ENCODE data around the gene CIBAR2.

Gene CIBAR2

DNA sequence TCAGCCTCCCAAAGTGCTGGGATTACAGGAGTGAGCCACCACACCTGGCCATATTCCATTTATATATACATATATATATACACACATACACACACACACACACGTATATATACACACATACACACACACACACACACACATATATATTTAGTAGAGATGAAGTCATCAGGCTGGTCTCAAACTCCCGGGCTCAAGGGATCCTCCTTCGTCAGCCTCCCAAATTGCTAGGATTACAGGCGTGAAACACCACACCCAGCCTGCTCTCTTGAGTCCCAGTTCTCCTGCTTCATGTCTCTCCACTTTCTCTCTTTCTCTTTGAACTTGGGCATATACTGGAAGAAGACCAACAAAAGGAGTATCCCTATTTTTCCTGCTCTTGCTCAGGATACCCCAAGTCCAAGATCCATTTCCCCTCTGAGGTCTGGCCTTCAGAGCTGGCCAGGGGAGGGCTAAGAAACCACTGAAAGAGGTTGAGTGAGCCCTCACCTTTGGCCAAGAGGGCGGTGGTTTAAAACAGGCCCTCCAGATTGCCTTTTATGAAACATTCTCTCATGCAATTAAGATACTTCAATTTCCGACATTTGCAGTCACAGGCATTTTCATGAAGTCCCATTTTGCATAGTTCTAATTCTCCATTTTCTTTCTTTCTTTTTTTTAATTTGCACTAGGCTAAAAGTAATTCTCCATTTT is 37.9 kb downstream of the CIBAR2 start:
- no peak for DNase-seq (ENCODE audit: low read depth)
- no peak for TF ChIP-seq POLR2A (IDR thresholded peaks at IDR 0.05; ENCODE audit: extremely low read depth, insufficient read length)
- TF ChIP-seq MAX (IDR thresholded peaks at IDR 0.05; ENCODE audit: low read depth, low read length): no peak
- no peak for TF ChIP-seq MYC (IDR thresholded peaks at IDR 0.05; ENCODE audit: low read depth, low read length)
- TF ChIP-seq CTCF (IDR thresholded peaks at IDR 0.05; ENCODE audit: low read depth, low read length): no peak
- H3K4me3 ChIP-seq (ENCODE audit: low read depth, low read length): no peak overlapping the region

DNA sequence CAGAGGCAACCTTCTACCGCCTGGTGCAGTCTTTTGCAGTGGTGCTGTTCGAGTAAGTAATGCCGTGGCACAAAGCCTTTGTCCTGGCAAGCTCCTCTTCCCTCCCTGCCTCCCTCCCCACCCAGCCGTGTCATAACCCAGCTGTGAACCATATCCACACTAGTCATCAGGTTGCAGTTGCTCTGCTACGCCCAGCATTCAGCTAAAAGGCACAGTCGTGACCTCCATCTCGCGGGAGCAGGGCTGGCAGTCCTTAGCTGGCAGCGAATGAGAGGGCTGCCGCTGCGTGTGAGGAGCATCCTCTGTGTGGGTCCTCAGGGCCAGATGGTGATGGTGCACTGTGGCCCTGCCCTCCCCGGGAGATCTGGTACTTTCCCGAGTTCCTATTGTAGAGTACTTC is 39.3 kb downstream of the CIBAR2 start:
- DNase-seq (ENCODE audit: low read depth): no peak
- H3K4me3 ChIP-seq (ENCODE audit: low read depth, low read length): no peak overlapping the region
- TF ChIP-seq POLR2A (IDR thresholded peaks at IDR 0.05; ENCODE audit: extremely low read depth, insufficient read length): no peak
- TF ChIP-seq MYC (IDR thresholded peaks at IDR 0.05; ENCODE audit: low read depth, low read length): no peak
- TF ChIP-seq CTCF (IDR thresholded peaks at IDR 0.05; ENCODE audit: low read depth, low read length): no peak
- TF ChIP-seq MAX (IDR thresholded peaks at IDR 0.05; ENCODE audit: low read depth, low read length): no peak

DNA sequence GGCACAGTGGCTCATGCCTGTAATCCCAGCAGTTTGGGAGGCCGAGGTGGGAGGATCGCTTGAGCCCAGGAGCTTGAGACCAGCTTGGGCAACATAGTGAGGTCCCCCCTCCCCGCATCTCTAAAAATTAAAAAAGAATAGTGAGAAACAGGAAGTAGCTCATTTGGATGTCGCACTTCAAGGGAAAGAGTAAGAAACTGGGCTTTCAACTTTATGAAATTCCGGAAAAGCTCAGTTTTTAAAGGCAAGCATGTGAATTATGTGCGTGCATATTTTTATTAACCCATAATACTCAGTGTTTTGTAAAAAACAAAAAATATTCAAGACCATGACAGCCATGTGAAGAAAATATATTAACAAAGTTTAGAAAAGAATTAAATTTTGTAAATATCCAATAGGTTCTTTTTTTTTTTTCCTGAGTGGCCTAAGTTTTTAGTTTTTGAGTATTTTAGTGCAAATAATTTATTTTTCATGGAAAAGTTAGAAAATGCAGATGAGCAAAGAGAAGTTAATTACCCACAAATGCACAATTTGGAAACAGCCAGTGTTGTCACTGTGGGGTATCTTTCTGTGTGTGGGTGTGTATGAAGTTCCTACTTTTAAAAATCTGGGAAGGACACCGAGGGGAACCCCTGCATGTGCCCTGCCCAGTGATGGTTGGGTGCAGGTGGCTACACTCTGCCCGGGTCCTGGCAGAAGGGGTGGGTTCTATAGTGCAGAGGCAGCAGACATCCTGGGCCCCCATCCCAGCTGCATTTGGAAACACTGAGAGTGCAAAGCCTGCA is 40.0 kb downstream of the CIBAR2 start:
- no peak for DNase-seq (ENCODE audit: low read depth)
- no peak overlapping the region for H3K4me3 ChIP-seq (ENCODE audit: low read depth, low read length)
- TF ChIP-seq MYC (IDR thresholded peaks at IDR 0.05; ENCODE audit: low read depth, low read length) (no peak), MAX (IDR thresholded peaks at IDR 0.05; ENCODE audit: low read depth, low read length) (no peak), POLR2A (IDR thresholded peaks at IDR 0.05; ENCODE audit: extremely low read depth, insufficient read length) (no peak), CTCF (IDR thresholded peaks at IDR 0.05; ENCODE audit: low read depth, low read length) (no peak)

DNA sequence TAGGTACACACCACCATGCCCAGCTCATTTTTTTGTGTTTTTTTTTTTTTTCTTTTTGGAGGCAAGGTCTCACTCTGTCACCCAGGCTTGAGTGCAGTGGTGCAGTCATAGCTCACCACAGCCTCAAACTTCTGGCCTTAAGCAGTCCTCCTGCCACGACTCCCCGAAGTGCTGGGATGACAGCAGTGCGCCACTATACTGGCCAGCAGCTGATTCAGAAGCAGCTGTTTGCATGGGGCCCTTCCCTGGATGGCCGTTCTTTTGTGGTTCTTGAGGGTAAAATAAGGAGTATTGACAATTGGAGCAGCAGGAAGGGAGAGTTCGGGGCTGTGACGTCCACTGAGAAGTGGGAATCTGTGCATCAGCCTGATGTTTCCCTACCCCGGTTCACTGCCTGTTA is 43.1 kb downstream of the CIBAR2 start:
- no peak for DNase-seq (ENCODE audit: low read depth)
- no peak overlapping the region for H3K4me3 ChIP-seq (ENCODE audit: low read depth, low read length)
- no peak for TF ChIP-seq CTCF (IDR thresholded peaks at IDR 0.05; ENCODE audit: low read depth, low read length)
- no peak for TF ChIP-seq POLR2A (IDR thresholded peaks at IDR 0.05; ENCODE audit: extremely low read depth, insufficient read length)
- no peak for TF ChIP-seq MAX (IDR thresholded peaks at IDR 0.05; ENCODE audit: low read depth, low read length)
- TF ChIP-seq MYC (IDR thresholded peaks at IDR 0.05; ENCODE audit: low read depth, low read length): no peak

DNA sequence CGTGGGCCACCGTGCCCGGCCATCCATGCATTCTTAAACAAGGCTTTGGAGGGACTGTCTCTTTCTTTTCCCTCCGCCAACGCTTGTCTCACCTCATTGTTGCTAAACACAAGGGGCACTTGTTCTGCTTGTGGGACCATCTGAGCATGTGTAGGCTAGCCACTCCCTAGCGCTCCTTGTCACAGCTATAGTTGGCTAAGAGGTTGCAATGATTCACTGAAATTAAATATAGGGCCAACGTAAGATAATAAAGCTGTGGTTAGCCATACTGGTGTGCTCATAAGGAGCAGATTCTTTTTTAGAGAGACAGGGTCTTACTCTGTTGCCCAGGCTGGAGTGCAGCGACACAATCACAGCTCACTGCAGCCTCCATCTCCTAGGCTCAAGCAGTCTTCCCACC is 43.5 kb downstream of the CIBAR2 start:
- TF ChIP-seq CTCF (IDR thresholded peaks at IDR 0.05; ENCODE audit: low read depth, low read length) (no peak), POLR2A (IDR thresholded peaks at IDR 0.05; ENCODE audit: extremely low read depth, insufficient read length) (no peak), MAX (IDR thresholded peaks at IDR 0.05; ENCODE audit: low read depth, low read length) (no peak), MYC (IDR thresholded peaks at IDR 0.05; ENCODE audit: low read depth, low read length) (no peak)
- no peak for DNase-seq (ENCODE audit: low read depth)
- no peak overlapping the region for H3K4me3 ChIP-seq (ENCODE audit: low read depth, low read length)

All from NB4 (cell line).